Middle frontal gyrus (tissue), 1 donor: ENCODE measurements around the gene MAPK4.
"Not testable (repeated sequence)": the region's sequence is repeated elsewhere in the genome, so short reads cannot be mapped to it uniquely, and the experiment has no call there.

Experiments used
- DNase-seq: peaks from one replicate; pipeline ENCODE4 v3.0.0-alpha.2; 2015; ENCODE audit warnings: low spot score; ENCODE audit errors: extremely low spot score

The MAPK4 gene

DNA sequence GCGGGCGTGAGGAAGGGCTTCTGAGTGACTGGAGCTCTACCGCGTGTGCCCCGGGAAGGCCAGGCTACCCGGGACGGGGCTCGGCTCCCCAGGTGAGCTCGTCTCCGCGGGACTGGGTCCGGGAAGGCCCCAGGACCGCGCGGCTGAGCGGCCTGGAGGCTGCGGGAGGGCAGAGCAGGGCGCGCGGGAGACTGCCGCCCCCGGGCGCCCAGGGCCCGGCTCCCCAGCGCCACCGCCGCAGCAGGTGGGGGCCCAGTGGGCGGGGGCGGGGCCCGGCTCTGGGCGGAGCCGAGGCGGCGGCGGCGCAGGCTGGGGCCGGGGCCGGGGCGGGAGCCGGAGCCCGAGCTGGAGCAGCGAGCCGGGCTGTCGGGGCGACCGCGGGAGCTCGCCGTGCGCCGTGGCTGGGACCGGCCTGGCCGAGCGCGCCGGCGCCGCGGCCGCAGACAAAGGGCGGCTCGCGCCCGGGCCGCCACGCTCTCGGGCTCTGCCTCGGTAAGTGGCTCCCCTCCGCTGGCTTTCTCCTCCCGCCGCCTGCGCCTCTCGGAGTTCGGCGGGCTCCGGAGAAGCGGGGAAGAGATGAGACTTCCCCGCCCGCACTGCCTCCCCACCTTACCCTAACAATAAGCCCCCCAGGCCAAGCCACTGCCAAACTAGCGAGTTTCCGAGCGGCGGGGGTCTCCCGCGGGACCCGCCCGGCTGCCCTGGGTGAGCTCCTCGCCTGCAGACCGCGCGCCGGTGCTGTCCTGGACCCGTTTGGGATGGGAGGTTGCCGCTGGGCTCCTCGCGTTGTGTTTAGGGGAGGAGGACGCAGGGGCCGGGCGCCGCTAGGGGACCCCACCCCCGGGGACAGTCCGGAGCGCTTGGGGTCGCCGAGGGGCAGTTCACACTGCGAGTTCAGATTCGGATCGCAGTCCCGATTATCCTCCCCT, at the start of gene MAPK4:
TSS of gene MAPK4 (plus strand) at position 336 of the 929 bp plus-strand sequence. CDS start 103,872 bp downstream, outside the sequence.
- peak; percentile 36 for DNase-seq

DNA sequence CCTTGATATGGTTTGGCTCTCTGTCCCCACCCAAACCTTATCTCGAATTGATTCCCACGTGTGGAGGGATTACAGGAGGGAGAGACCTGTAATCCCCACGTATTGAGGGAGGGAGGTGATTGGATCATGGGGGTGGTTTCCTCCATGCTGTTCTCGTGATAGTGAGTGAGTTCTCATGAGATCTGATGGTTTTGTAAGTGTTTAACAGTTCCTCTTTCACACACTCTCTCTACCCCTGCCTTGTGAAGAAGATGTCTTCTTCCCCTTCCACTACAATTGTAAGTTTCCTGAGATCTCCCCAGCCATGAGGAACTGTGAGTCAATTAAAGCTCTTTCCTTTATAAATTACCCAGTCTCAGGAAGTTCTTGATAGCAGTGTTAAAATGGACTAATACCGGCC, 42.6 kb upstream of the MAPK4 start:
- not testable (repeated sequence) for DNase-seq

DNA sequence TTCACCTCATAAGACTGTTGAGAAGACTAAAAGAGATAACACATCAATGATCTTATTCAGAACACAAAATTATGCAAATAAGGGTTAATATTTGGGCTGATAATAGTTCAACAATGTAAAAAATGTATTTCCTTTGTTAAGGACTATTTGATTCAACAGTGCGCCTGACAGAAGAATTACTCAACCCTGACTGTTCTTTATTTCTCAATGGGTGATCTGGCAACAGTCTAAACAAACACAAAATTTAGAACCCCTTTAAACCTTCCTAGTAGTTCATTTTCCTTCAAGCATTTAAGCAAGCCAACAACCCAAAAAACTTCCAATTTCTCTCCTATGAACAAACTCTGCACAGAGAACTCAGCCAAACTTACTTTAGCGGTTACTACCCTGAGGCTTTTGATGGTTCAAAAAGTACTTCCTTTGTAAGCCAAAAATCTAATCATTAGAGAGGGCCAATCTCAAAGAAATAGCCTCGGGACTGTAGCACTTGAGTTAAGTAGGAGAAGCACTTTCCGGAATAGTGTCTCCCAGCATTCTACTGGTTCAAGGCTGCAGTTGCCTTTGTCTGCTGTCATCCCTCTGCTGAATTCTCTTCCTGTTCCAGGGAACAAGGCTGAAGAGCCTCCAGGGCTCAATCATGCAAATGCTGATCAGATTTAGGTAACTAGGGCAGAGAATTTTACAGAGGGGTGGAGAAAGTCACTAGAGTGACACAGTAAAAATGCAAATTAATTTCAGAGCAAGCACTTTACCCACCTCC, 40.9 kb upstream of the MAPK4 start:
- no peak for DNase-seq

DNA sequence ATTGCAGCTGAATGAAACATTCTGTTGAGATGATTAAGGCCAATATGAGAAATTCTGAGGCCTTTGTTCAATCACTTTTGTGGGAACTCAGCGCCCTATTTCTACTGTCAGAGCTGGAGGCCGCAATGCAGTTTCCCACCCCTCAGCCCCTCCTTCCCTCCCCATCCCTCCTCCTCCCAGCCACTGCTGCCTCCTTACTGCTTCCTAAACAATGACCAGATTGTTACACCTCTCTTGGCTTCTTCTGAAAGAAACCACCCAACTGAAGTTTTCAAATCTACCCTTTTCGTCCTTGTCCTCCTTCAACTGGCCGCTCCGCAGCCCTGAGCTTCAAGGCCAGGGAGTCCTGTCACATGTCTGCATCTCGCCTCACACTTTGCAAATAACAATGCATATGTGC, 36.7 kb upstream of the MAPK4 start:
- no peak for DNase-seq

DNA sequence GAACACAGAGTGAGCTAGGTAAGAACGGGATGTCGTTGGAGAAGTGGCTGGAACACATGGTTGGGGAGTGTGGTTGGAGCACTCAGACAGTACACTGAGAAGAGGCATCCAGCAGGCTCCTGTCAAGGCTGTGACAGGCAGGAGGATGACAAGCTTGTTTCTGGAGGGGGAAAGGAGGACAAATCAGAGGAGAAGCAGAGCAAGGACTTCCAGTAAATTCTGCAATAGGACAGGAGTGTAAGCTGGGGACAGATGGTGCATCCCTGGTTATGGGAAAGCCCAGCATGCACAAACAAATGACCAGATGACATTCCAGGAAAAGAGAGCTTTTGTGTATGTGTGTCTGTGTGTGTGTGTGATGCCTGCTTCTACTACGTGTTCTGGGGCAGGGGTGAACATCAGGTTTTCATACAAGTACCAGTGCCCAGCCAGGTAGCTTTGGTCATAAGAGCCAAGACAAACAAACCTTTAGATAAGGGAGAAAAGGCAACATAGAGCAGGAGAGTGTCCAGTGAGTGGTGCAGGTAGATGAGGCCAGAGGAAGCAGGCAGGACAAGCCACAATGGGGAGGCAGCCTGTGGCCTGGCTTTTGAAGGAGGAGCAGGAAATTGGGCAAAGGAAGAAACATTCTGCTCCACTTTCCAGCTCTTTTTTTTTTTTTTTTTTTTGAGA, 32.1 kb upstream of the MAPK4 start:
- no peak for DNase-seq

DNA sequence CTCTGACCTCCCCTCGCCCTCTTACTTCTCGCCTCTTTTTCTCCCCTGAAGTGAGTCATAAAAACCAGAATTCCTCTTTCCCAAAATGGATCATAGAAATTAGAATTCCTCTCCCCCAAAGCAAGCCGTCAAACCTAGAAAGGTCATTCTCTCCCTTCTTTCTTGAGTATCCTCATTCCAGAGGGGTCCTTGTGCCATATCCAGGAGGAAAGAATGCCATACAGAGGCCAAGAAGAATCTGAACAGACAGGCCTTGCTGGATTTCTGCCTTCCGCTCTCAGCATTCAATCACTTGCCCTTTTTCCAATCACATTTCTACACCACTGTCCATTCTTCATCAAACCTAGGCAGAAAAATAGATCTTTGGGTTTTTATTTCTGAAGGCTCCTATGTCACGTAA, 31.1 kb upstream of the MAPK4 start:
- DNase-seq: no peak

DNA sequence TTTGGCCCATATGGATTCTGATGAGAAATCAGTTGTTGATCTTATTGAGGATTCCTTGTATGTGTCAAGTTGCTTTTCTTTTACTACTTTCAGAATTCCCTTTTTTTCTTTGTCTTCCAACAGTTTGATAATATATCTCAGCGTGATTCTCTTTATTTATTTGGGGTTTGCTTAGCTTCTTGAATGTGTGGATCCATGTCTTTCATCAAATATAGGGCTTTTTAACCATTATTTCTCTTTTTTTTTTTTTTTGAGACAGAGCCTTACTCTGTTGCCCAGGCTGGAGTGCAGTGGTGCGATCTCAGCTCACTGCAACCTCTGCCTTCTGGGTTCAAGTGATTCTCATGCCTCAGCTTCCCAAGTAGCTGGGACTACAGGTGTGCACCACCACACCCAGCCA, 26.1 kb upstream of the MAPK4 start:
- not testable (repeated sequence) for DNase-seq

DNA sequence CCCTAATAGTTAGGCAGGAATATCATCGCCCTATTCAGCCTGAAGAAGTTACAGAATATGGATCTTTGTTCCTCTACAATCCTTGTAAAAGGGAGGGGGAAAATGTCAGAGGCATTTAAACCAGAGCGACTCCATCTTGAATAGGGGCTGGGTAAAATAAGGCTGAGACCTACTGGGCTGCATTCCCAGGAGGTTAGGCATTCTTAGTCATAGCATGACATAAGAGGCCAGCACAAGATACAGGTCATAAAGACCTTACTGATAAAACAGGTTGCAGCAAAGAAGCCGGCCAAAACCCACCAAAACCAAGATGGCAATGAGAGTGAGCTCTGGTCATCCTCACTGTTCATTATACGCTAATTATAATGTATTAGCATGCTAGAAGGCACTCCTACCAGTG, 15.4 kb upstream of the MAPK4 start:
- DNase-seq: not testable (repeated sequence)

DNA sequence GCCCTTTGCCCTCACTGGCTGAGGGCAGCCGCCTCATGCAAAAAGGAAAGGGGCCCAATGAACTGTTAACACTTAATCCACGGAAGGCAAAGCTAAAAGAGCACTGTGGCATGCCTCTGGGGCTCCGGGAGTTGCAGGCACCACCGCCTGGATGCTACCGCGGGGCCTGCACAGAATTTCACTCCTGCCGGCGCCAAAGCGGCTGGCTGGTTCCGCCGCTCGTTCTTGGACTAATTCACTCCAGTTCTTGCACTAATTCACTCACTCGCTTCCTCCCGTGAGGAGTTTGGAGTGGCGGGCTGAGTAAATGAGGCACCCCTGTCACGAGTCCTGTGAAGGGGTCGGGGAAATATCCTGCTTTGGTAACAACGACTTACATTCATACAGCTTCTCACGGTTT, 14.0 kb upstream of the MAPK4 start:
- DNase-seq: no peak

DNA sequence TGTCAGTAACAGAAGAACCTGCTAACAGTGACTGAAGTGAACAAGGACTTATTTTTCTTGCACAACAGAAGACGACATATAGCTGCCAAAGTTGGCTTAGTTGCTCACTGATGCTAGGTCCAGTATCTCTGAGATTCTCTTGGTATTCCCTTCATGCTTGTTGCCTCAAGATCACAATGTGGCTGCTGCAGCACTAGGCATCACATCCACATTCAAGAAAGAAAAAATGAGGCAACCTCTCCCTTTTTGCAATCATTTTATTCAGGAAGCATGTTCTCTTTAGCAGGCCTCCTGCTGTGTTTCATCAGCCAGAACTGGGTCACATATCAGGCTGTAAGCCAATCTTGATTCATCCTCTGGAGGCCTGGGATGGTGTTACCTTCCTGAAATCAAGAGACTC, 11.7 kb upstream of the MAPK4 start:
- no peak for DNase-seq

DNA sequence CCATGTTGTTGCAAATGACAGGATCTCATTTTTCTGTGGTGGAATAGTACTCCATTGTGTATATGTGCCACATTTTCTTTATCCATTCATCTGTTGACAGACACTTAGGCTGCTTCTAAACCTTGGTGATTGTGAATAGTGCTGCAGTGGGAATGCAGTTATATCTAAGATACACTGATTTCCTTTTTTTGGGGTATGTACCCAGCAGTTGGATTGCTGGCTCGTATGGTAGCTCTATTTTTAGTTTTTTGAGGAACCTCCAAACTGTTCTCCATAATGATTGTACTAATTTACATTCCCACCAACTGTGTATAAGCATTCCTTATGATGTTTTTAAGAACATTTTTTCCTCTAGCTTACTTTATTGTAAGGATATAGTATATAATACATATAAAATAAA, 8.2 kb upstream of the MAPK4 start:
- DNase-seq: not testable (repeated sequence)

DNA sequence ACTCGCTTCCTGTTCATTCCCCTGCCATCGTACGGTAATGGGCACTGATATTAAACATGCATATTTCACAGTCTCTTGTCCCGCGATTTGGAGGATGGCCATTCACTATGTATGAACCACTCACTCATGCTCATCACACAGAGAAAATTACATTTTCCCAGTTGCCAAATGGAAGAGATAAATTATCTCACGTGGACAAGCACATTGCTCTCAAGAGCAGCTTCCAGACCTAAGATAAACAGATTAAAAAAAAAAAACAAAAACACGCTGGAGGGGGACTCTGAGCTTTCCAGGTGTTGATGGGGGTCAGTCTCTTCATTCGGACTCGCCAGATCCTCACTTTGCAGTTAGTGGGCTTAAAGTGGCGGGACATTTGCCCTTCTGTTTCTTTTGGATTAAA, 1.7 kb upstream of the MAPK4 start:
- no peak for DNase-seq

DNA sequence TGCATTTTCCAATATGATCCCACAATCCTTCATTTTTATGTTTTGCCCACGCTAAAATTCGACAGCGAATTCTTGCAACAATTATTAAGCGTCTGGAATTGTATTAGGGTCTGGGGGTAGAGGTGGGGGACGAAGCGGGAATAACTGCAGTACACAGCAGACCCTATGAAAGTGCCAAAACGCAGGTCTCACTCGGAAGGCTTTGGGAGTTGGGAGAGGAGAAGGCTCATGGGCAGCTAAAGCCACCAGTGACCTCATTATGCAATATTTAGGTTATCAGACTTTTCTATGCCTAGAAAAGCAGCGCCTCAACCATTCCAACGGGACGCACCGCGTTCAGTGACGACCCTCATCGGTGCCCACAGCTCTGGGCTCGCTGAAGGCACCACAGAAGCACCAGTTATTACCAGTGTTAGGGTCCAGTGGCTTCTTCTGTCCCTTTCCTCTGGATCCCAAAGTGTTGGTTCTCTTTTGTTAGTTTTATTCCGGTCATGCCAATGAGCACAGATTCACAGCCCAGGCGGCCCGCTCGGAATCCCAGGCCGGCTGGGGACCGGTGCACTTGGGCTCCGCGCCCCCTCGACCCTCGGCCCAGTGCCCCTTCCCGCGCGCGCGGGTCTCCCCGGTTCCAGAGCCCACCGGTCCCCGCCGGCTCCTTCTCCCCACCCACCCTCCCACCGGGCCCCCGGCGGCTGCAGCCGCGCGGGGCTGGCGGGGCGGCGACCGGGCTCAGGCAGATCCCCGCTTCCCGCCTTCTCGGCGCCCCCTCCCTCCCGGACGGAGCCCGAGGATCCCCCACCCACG, 737 bp upstream of the MAPK4 start:
- no peak for DNase-seq

DNA sequence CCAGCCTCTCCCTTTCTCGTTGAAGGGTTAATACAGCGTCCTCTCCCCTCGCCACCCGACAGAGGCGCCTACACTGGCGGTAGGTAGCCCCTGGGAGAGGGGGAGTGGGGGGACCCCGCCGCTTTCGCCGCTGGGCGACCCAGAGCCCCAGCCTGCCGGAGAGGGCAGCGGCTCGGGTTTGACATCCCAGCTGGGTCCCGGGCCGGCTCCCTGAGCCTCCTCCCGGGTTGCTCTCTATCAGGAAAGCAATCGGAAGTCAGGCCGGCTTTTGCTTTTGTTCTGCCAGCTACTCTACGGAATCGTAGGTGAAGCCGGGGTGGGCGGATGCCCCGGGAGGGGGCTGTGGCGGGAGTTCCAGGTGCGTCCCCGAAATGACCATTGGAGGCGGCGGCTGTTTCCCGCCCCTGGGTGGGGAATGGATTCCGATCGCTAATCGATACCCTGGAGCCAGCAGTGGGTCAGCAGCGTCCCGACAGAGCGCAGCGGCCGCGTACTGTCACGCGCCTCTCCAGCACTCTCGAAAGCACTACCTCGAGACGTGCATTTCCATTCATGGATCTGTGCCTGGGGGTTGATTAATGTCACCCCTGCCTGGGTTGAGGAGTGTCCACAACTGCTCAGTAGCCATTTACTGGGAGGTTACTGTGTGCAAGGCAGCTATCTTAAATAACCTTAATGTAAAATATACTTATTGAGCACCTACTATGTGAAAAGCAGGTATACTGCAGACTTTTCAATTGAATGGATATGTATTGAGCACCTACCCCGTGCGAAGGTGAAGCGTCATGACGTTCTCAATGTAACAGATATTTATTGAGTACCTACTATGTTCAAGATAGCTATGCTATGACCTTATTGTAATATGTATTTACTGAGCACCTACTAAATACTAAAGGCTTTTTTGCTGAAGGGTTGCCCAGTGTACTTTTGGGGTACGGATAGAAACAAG, 1.1 kb downstream of the MAPK4 start:
- no peak for DNase-seq

DNA sequence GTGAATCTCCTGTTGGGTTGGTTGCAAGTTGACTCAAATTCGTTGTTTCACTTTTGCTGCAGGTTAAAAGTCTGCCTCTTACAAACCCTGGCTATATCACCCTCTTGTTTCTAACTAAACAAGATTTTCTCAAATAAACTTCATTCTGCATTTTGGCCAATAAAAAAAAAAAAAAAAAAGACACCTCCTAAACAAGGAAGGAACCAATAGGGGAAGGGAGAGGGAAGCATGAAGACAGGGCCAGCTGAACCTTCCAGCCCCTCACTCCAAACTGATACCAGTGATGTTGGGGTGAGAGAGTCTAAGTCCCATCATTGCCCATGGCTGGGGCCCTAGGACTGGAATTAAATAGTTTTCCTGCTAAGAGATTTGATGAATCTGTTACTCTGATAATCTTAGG, 2.4 kb downstream of the MAPK4 start:
- DNase-seq: not testable (repeated sequence)

DNA sequence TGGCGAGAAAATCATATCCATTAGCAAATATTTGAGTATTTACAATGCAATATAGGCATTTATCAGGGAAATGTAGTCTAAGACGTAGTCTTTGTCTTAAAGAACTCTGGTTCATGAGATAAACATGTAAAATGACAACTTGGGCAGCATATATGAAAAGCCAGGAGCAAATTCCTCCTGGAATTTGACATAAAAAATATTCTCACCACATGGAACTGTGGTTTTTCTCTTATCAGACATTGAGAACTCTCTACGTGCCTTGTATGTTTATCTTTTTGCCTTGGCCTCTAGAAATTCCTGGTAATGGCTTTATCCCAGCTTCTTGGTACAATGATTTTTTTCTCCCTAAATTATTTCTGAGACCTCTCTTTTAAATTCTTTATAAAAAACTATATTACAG, 2.8 kb downstream of the MAPK4 start:
- DNase-seq: no peak

DNA sequence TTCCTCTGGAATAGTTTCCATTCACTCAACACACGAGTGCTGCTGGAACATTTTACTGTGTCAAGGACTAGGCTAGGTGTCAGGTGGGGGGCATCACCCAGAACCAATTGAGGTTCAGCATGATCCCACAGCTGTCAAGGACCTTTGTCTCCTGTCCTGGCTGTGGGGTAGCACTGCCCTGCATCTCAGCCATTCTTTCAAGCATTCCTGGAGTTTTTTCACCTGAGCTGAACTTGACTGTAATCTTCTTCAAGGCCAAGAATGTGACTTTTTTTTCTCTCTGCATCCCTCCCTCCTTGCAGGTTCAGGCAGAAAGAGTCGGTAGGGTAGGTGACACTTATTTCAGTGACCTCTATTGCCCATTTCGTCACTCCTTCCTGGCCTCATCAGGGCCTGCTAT, 3.5 kb downstream of the MAPK4 start:
- no peak for DNase-seq

DNA sequence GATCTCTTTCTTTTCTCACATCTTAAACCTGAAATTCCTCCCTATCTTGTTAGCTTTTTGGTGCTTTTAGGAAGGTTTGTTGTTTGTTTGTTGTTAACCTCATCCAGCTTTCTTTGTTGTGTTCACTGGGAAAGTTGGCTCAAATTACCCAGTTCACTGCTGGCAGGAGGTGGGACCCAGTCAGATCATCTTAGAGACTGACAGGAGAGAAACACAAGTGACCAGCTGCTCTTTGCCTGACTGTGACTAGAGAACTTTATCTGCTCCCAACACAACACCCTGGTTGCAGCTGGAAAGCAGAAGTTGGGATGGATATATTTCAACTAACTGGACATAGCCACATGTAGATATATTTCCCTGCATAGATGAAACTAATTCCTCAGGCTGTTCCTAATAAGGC, 10.0 kb downstream of the MAPK4 start:
- DNase-seq: no peak

DNA sequence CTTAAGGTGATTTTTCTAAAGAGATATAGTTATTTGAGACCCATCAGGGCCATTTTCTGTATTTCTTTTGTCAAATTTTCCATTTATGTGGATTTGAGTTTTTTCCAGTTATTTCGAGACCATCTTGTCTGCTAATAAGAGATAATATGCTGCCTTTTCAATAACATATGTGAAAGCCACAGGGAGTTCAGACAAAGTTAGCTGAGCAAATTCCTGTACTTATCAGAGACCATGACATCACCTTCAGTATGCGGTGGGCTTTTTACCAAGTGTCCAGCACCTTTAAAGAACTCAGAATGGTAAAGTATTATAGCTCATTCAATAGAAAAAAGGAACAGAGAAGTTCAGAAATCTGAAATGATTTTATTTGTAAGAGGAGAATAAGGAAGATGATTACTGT, 11.7 kb downstream of the MAPK4 start:
- no peak for DNase-seq

DNA sequence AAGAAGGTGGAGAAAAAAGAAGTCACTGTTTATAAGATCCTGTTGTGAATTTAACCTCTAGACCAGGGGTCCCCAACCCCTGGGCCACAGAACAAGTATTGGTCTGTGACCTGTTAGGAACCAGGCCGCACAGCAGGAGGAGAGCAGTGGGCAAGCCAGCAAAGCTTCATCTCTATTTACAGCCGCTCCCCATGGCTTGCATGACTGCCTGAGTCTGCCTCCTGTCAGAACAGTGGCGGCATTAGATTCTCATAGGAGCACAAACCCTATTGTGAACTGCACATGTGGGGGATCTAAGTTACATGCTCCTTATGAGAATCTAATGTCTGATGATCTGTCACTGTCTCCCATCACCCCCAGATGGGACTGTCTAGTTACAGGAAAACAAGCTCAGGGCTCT, 13.3 kb downstream of the MAPK4 start:
- DNase-seq: not testable (repeated sequence)
